ENCODE data around the gene RAB30.
A peak's percentile ranks its signal among the peaks of the same experiment; 100 is the strongest.
"Not testable (repeated sequence)": the region's sequence is repeated elsewhere in the genome, so short reads cannot be mapped to it uniquely, and the experiment has no call there.

RAB30 gene

GRCh38 chr11:82950502-82950901 is 121.2 kb downstream of the RAB30 start:
- DNase-seq: not testable (repeated sequence)

GRCh38 chr11:82949352-82949751 is 122.3 kb downstream of the RAB30 start:
- no peak for DNase-seq

- no peak for DNase-seq
These were observed 126.0 kb downstream of the RAB30 start for GRCh38 chr11:82945682-82946081.

DNA sequence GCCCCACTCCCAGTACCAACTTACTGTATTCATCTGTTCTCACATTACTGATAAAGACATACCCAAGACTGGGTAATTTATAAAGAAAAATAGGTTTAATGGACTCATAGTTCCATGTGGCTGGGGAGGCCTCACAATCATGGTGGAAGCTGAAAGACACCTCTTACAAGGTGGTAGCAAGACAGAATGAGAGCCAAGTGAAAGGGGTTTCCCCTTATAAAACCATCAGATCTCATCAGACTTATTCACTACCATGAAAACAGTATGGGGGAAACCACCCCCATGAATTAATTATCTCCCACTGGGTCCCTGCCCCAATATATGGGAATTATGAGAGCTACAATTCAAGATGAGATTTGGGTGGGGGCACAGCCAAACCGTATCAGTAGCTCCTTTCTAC is 126.7 kb downstream of the RAB30 start:
- not testable (repeated sequence) for DNase-seq

DNA sequence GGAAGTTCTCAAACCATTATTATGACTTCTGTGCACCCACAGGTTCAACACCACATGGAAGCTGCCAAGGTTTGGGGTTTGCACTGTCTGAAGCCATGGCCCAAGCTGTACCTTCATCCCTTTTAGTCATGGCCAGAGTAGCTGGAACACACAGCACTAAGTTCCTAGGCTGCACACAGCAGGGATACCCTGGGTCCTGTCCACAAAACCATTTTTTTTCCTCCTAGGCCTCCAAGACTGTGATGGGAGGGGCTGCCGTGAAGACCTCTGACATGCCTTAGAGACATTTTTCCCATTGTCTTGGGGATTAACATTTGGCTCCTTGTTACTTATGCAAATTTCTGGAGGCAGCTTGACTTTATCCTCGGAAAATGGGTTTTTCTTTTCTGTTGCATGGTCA is 127.5 kb downstream of the RAB30 start:
- DNase-seq: no peak

GRCh38 chr11:82943430-82943829 is 128.3 kb downstream of the RAB30 start:
- not testable (repeated sequence) for DNase-seq

- no peak for DNase-seq
These were observed 129.3 kb downstream of the RAB30 start for GRCh38 chr11:82942376-82942775.

DNA sequence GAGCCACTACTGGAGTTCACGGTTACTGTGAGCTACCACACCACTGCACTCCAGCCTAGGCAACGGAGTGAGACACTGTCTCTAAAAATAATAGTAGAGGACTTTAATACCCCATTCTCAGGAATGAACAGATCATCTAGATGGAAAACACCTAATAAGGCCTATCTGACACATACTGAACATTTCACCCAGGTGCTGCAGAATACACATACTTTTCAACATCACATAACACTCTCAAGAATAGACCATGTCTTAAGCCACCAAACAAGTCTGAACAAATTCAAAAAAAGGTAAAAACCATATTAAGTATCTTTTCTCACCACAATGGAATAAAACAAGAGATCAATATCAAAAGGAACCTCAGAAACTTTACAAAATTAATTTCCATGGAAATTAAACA is 132.2 kb downstream of the RAB30 start:
- DNase-seq: no peak

DNA sequence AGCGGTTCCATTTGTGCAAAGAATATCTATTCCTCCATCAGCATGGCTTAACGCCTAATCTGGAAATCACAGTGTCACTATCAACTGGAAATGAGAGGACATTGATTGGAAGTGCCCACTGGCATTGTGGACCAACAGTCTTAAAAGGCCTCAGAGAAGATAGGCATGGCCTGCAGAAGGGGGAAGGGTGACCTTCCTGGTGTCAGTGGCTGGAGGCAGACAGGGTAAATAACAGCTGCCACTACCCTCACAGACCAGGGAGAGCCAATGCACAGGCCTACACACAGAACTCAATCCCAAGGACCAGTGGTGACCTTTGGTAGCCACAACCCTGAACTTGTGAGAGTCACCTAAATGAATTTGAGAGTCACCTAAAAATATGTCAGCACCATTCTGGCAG is 134.1 kb downstream of the RAB30 start:
- no peak for DNase-seq

DNA sequence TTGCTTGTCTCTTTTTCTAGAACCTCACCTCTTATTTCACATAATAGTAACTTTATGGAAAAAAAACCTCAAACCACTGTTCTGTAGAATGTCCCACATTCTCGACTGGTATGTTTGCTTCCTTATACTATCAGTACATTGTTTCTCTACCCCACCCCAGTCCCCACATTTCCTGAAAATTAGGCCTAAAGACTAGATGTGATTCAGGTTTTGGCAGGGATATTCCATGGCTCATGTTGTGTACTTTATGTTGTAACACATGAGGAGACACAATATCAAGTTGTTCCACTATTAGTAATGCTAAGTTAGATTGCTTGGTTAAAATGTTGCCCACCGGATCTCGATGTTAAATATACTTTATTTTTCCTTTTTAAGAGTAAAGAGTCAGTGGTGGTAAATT is 135.4 kb downstream of the RAB30 start:
- no peak for DNase-seq

DNA sequence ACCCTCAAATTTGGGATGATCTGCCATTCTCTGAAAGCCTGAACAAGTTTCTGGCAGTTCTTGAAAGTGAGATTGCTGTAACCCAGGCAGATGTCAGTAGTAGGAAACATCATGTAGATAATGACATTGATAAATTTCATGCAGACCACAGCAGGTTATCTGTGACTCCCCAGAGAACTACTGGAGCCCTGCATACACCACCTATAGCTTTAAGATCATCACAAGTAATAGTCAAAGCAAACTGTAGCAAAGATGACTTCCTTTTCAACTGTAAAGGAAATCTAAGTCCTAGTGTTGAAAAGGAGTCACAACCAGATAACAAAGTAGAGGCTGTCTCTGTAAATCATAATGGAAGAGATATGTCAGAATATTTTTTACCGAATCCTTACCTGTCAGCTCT is 139.1 kb downstream of the RAB30 start:
- DNase-seq: no peak

- DNase-seq: no peak
These were observed 141.0 kb downstream of the RAB30 start for GRCh38 chr11:82930734-82931133.

DNA sequence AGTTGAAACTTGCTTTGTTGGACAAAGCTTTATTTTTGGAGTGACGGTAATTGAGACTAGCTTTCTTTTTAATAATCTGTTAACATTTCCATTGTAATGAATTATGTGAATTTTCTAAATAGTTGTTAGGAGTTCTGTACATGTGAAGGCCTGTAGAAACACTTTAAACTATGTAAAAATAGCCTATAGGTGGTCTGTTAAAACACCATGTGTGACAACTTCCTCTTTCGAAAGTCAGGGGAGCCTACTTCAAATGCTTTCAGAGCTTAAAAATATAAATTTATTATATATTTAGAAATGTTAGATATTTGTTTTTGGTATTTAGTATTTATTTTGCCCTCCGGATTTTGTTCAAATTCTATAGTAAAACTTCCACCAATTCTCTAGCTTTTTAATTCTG is 141.5 kb downstream of the RAB30 start:
- no peak for DNase-seq

DNA sequence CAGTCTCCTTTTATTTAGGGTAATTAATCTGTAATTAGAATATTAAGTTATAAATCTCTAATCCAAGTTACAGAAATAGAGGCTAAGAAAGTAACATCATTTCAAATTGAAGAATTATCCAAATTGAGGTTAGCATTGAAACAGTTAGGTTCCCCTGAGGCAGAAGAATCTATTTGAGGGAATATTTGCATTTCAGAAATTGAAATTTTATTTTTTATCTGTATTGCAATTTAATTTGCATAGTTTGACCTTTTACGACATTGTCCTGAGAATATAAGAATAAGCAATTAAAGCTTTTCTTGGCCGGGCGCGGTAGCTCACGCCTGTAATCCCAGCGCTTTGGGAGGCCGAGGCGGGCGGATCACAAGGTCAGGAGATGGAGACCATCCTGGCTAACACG is 142.6 kb downstream of the RAB30 start:
- DNase-seq: no peak

GRCh38 chr11:82927264-82927880 is 144.3 kb downstream of the RAB30 start:
- peak in 2 of 51 donors; percentile 1 to 50 for DNase-seq

- DNase-seq: no peak
These were observed 147.0 kb downstream of the RAB30 start for GRCh38 chr11:82924522-82925224.
